Liver (tissue), 9 donors: Measurements from ENCODE around the gene ZNF629. TPM values are rescaled to one million over a fixed set of nuclear protein-coding genes. Genes with fewer than 3 reads are reported as not detected.

Source experiments
- DNase-seq: peaks from one replicate; pipeline ENCODE4 v3.0.0-alpha.2; 2017; ENCODE audit warnings: low spot score
- H3K27ac ChIP-seq, 2 donors: one replicate each; pipeline ENCODE4 v1.7.0; 2013; ENCODE audit warnings: inconsistent platforms in 2 of 2, low read length in 2 of 2, control low read depth in 1 of 2, low read depth in 1 of 2, mild to moderate bottlenecking in 1 of 2
- H3K27me3 ChIP-seq, 4 donors: one replicate each; pipeline versions ENCODE4 v1.6.1 to v1.7.0; 2013; ENCODE audit warnings: low read length in 3 of 4, inconsistent platforms in 1 of 4, mild to moderate bottlenecking in 1 of 4, moderate library complexity in 1 of 4; ENCODE audit not compliant: control insufficient read depth in 4 of 4, insufficient read depth in 4 of 4
- H3K36me3 ChIP-seq, 4 donors: one replicate each; pipeline versions ENCODE4 v1.6.1 to v1.7.0; 2013; ENCODE audit warnings: low read length in 3 of 4, mild to moderate bottlenecking in 3 of 4, low read depth in 1 of 4, moderate library complexity in 1 of 4; ENCODE audit not compliant: control insufficient read depth in 4 of 4, insufficient read depth in 3 of 4
- H3K4me1 ChIP-seq, 4 donors: one replicate each; pipeline versions ENCODE4 v1.6.1 to v1.7.0; 2013; ENCODE audit warnings: low read length in 3 of 4, mild to moderate bottlenecking in 3 of 4, moderate library complexity in 1 of 4; ENCODE audit not compliant: control insufficient read depth in 4 of 4, insufficient read depth in 4 of 4
- H3K4me3 ChIP-seq, 3 donors: one replicate each; pipeline versions ENCODE4 v1.6.1 to v1.7.0; 2013; ENCODE audit warnings: low read length in 3 of 3, control low read depth in 1 of 3, low read depth in 1 of 3, mild to moderate bottlenecking in 1 of 3
- H3K9ac ChIP-seq, 2 donors: one replicate each; pipeline ENCODE4 v1.7.0; 2013; ENCODE audit warnings: low read length in 2 of 2, mild to moderate bottlenecking in 2 of 2, moderate library complexity in 2 of 2, control low read depth in 1 of 2, low read depth in 1 of 2
- H3K9me3 ChIP-seq, 4 donors: one replicate each; pipeline versions ENCODE4 v1.6.1 to v1.7.0; 2013; ENCODE audit warnings: low read length in 3 of 4; ENCODE audit not compliant: control insufficient read depth in 4 of 4
- EGR1 ChIP-seq, 2 donors: IDR thresholded peaks; 2 replicates each; pipeline ENCODE4 v1.6.1; 2016 to 2018; ENCODE audit warnings: antibody characterized with exemption in 2 of 2, low read depth in 2 of 2
- FOXA1 ChIP-seq: IDR thresholded peaks from 2 replicates; pipeline ENCODE4 v1.6.1; 2016; ENCODE audit warnings: antibody characterized with exemption
- GABPA ChIP-seq, 2 donors: IDR thresholded peaks in 1 of 2; conservative IDR thresholded peaks in 1 of 2; 2 replicates each; pipeline ENCODE4 v1.6.1; 2016; ENCODE audit warnings: antibody characterized with exemption in 2 of 2, mild to moderate bottlenecking in 1 of 2, moderate library complexity in 1 of 2
- HNF4A ChIP-seq, 2 donors: conservative IDR thresholded peaks; 2 replicates each; pipeline ENCODE4 v1.6.1; 2016; ENCODE audit warnings: antibody characterized with exemption in 2 of 2, mild to moderate bottlenecking in 2 of 2
- HNF4G ChIP-seq: IDR thresholded peaks from 2 replicates; pipeline ENCODE4 v1.6.1; 2016; ENCODE audit warnings: antibody characterized with exemption
- NR2F2 ChIP-seq: IDR thresholded peaks from 2 replicates; pipeline ENCODE4 v1.6.1; 2016; ENCODE audit warnings: antibody characterized with exemption
- RAD21 ChIP-seq, 2 donors: IDR thresholded peaks; 2 replicates each; pipeline ENCODE4 v1.6.1; 2016; ENCODE audit warnings: antibody characterized with exemption in 2 of 2, mild to moderate bottlenecking in 2 of 2
- RXRA ChIP-seq, 2 donors: IDR thresholded peaks; 2 replicates each; pipeline ENCODE4 v1.6.1; 2017 to 2018; ENCODE audit warnings: antibody characterized with exemption in 2 of 2, mild to moderate bottlenecking in 1 of 2
- SP1 ChIP-seq: IDR thresholded peaks from 2 replicates; pipeline ENCODE4 v1.6.1; 2018; ENCODE audit warnings: antibody characterized with exemption, mild to moderate bottlenecking
- YY1 ChIP-seq: IDR thresholded peaks from 2 replicates; pipeline ENCODE4 v1.6.1; 2016; ENCODE audit warnings: antibody characterized with exemption, mild to moderate bottlenecking
- WGBS: extraction: QIAGEN DNeasy Blood & Tissue Kit; methylation state at CpG from one replicate; pipeline ENCODE4 v1.1.7; 2013; 5-methylcytosine and 5-hydroxymethylcytosine counted together
- polyA plus RNA-seq, 2 donors: library from polyadenylated mRNA; stranded (reverse) in 1 of 2; unstranded in 1 of 2; fragments of 200-250 nt in 1 of 2; fragments of >200 nt in 1 of 2; fragmentation: Nextera tagmentation in 1 of 2; extraction: Ambion mirVana in 1 of 2; gene quantifications; one replicate each; pipeline versions ENCODE4 v1.2.1 to v1.2.3, GENCODE V29; 2013 to 2015
- total RNA-seq, 2 donors: library from RNA; depleted of rRNA; stranded (reverse); fragments of >200 nt; gene quantifications; one replicate each; pipeline ENCODE4 v1.2.3, GENCODE V29; 2014
- TF ChIP-seq, protein P1 (sequence below): IDR thresholded peaks from 2 replicates; pipeline ENCODE4 v1.6.1; 2016; ENCODE audit warnings: antibody characterized with exemption, mild to moderate bottlenecking
- TF ChIP-seq, protein P2 (sequence below): IDR thresholded peaks from 2 replicates; pipeline ENCODE4 v1.6.1; 2016; ENCODE audit warnings: antibody characterized with exemption
- TF ChIP-seq, protein P3 (sequence below): fragments of 150-350 bp; IDR thresholded peaks from 2 replicates; pipeline ENCODE4 v1.5.1; 2017; ENCODE audit warnings: improper control_type of control experiment, low read depth, low read length; ENCODE audit not compliant: missing input control
- TF ChIP-seq, protein P4 (sequence below): IDR thresholded peaks from 2 replicates; pipeline ENCODE4 v1.6.1; 2016; ENCODE audit warnings: antibody characterized with exemption
- donor health status: healthy.
- donor health status: healthy.
- donor health status: healthy.
- donor health status: healthy.
- donor health status: healthy.

The ZNF629 gene
- total and polyA plus RNA-seq, 4 donors, result 0.86 to 4.2 (median 3.4) TPM

DNA sequence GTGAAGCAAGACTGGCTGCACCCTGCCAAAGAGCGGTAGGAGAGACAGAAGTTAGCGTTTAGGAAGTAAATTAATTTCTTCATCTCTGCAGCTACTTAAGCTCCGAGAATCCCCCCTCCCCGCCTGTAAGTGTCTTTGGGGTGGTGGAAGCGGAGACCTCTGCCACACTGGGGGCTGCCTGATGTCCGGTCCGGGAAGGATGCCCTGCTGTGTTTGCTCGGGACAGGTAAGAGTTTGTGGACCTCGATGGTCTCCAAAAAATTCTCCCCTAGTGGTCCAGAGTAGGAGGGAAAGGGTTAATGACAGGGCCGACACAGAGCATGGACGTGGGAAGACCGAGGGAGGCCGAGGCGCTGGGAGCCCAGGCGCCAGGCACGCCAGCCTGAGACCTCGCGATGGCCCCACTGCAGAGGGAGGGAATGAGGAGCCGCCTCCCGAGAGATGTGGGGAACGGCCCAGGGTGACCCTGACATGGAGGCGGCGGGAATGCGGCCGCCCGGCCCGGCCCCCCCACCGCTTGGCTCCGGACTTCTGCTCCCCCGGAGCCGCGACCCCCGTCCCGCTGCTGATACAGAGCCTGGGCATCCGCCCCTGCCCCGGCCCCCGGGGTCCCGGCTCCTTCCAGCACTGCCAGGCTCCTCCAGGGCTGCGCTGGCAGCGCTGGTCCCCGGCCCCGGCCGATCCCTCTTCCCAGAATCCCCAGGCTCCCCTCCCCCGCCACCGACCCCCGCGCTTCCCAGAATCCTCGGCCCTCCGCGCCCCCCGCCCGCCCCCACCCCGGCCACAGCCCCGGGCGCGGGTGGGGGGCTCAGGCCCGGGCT is 680 bp downstream of the ZNF629 start:
- H3K9ac ChIP-seq, result peak overlapping the region in 1 of 2 donors; percentile 36
- no peak for DNase-seq
- peaks cover 5 to 20% (median 11%) of the 10 kb centered on the region in 4 donors for H3K4me1 ChIP-seq
- no peaks in the 10 kb centered on the region for H3K27me3 ChIP-seq
- TF ChIP-seq FOXA1, result no peak
- no peak for TF ChIP-seq SP1
- no peak for TF ChIP-seq YY1
- TF ChIP-seq, protein P1, sequence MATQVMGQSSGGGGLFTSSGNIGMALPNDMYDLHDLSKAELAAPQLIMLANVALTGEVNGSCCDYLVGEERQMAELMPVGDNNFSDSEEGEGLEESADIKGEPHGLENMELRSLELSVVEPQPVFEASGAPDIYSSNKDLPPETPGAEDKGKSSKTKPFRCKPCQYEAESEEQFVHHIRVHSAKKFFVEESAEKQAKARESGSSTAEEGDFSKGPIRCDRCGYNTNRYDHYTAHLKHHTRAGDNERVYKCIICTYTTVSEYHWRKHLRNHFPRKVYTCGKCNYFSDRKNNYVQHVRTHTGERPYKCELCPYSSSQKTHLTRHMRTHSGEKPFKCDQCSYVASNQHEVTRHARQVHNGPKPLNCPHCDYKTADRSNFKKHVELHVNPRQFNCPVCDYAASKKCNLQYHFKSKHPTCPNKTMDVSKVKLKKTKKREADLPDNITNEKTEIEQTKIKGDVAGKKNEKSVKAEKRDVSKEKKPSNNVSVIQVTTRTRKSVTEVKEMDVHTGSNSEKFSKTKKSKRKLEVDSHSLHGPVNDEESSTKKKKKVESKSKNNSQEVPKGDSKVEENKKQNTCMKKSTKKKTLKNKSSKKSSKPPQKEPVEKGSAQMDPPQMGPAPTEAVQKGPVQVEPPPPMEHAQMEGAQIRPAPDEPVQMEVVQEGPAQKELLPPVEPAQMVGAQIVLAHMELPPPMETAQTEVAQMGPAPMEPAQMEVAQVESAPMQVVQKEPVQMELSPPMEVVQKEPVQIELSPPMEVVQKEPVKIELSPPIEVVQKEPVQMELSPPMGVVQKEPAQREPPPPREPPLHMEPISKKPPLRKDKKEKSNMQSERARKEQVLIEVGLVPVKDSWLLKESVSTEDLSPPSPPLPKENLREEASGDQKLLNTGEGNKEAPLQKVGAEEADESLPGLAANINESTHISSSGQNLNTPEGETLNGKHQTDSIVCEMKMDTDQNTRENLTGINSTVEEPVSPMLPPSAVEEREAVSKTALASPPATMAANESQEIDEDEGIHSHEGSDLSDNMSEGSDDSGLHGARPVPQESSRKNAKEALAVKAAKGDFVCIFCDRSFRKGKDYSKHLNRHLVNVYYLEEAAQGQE, result no peak
- no peak for TF ChIP-seq EGR1 (IDR thresholded peaks at IDR 0.05; ENCODE audit: low read depth in 2 of 2)
- TF ChIP-seq HNF4G, result no peak
- TF ChIP-seq RXRA (IDR thresholded peaks at IDR 0.05), result no peak
- TF ChIP-seq HNF4A (conservative IDR thresholded peaks at IDR 0.05), result no peak
- no peak for TF ChIP-seq RAD21 (IDR thresholded peaks at IDR 0.05)
- TF ChIP-seq, protein P2, sequence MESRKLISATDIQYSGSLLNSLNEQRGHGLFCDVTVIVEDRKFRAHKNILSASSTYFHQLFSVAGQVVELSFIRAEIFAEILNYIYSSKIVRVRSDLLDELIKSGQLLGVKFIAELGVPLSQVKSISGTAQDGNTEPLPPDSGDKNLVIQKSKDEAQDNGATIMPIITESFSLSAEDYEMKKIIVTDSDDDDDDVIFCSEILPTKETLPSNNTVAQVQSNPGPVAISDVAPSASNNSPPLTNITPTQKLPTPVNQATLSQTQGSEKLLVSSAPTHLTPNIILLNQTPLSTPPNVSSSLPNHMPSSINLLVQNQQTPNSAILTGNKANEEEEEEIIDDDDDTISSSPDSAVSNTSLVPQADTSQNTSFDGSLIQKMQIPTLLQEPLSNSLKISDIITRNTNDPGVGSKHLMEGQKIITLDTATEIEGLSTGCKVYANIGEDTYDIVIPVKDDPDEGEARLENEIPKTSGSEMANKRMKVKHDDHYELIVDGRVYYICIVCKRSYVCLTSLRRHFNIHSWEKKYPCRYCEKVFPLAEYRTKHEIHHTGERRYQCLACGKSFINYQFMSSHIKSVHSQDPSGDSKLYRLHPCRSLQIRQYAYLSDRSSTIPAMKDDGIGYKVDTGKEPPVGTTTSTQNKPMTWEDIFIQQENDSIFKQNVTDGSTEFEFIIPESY, result no peak
- TF ChIP-seq GABPA (IDR thresholded peaks at IDR 0.05 in 1 of 2, conservative IDR thresholded peaks at IDR 0.05 in 1 of 2), result no peak
- TF ChIP-seq, protein P3, sequence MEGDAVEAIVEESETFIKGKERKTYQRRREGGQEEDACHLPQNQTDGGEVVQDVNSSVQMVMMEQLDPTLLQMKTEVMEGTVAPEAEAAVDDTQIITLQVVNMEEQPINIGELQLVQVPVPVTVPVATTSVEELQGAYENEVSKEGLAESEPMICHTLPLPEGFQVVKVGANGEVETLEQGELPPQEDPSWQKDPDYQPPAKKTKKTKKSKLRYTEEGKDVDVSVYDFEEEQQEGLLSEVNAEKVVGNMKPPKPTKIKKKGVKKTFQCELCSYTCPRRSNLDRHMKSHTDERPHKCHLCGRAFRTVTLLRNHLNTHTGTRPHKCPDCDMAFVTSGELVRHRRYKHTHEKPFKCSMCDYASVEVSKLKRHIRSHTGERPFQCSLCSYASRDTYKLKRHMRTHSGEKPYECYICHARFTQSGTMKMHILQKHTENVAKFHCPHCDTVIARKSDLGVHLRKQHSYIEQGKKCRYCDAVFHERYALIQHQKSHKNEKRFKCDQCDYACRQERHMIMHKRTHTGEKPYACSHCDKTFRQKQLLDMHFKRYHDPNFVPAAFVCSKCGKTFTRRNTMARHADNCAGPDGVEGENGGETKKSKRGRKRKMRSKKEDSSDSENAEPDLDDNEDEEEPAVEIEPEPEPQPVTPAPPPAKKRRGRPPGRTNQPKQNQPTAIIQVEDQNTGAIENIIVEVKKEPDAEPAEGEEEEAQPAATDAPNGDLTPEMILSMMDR, result no peak
- no peak for TF ChIP-seq NR2F2
- TF ChIP-seq, protein P4, sequence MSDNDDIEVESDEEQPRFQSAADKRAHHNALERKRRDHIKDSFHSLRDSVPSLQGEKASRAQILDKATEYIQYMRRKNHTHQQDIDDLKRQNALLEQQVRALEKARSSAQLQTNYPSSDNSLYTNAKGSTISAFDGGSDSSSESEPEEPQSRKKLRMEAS, result no peak
- no peaks in the 10 kb centered on the region for H3K9me3 ChIP-seq
- H3K27ac ChIP-seq, result peak overlapping the region in 1 of 2 donors; percentile 56
- peaks cover 0 to 17% (median 4%) of the 10 kb centered on the region in 4 donors for H3K36me3 ChIP-seq
- peak overlapping the region; percentile 84 to 98 (median 92) for H3K4me3 ChIP-seq
- 8% methylated on average over 57 of the region's 57 CpGs for WGBS
